Measurements from ENCODE around the gene RASSF7. TPM values are rescaled to one million over a fixed set of nuclear protein-coding genes. Genes with fewer than 3 reads are reported as not detected.

RASSF7 gene
- total RNA-seq, 2 donors from 2014 or later: 49.4 to 107 TPM

GRCh38 chr11:548700-549603 is 11.8 kb upstream of the RASSF7 start:
- no peak for DNase-seq (ENCODE audit: low spot score)
- Histone ChIP-seq H3K27ac (no peak overlapping the region), H3K4me1 (replicated peaks) (no peaks in the 10 kb centered on the region), H3K4me3 (no peak overlapping the region), H3K27me3 (replicated peaks; ENCODE audit: insufficient read depth) (no peaks in the 10 kb centered on the region), H3K9me3 (no peaks in the 10 kb centered on the region), H3K36me3 (no peaks in the 10 kb centered on the region)
- WGBS: 84% methylated on average over 30 of the region's 32 CpGs
- intact Hi-C loops (cut with DNase I): no loop called here
- no peak for TF ChIP-seq POLR2A (IDR thresholded peaks at IDR 0.05)
- no peak for TF ChIP-seq CTCF (IDR thresholded peaks at IDR 0.05)
- no peak for TF ChIP-seq POLR2AphosphoS5 (IDR thresholded peaks at IDR 0.05)

GRCh38 chr11:550021-550745 is 10.6 kb upstream of the RASSF7 start:
- intact Hi-C loops (cut with DNase I): no loop called here
- Histone ChIP-seq H3K36me3 (no peaks in the 10 kb centered on the region), H3K9me3 (no peaks in the 10 kb centered on the region), H3K4me3 (no peak overlapping the region), H3K27me3 (replicated peaks; ENCODE audit: insufficient read depth) (no peaks in the 10 kb centered on the region), H3K4me1 (replicated peaks) (peaks cover 8% of the 10 kb centered on the region), H3K27ac (no peak overlapping the region)
- TF ChIP-seq POLR2AphosphoS5 (IDR thresholded peaks at IDR 0.05) (no peak), CTCF (IDR thresholded peaks at IDR 0.05) (no peak), POLR2A (IDR thresholded peaks at IDR 0.05) (no peak)
- WGBS: 93% methylated on average over 25 of the region's 25 CpGs
- no peak for DNase-seq (ENCODE audit: low spot score)

GRCh38 chr11:550746-551085 is 10.1 kb upstream of the RASSF7 start:
- 84% methylated on average over 5 of the region's 5 CpGs for WGBS
- no peak for DNase-seq (ENCODE audit: low spot score)
- H3K9me3 ChIP-seq: no peaks in the 10 kb centered on the region
- H3K4me1 ChIP-seq (replicated peaks): peaks cover 12% of the 10 kb centered on the region
- no peak for TF ChIP-seq POLR2AphosphoS5 (IDR thresholded peaks at IDR 0.05)
- no peak for TF ChIP-seq CTCF (IDR thresholded peaks at IDR 0.05)
- no peak for TF ChIP-seq POLR2A (IDR thresholded peaks at IDR 0.05)
- no peak overlapping the region for H3K4me3 ChIP-seq
- no peaks in the 10 kb centered on the region for H3K27me3 ChIP-seq (replicated peaks; ENCODE audit: insufficient read depth)
- intact Hi-C loops (cut with DNase I): no loop called here
- H3K27ac ChIP-seq: no peak overlapping the region
- H3K36me3 ChIP-seq: no peaks in the 10 kb centered on the region

- 85% methylated on average over 15 of the region's 16 CpGs for WGBS
- no peak overlapping the region for H3K27ac ChIP-seq
- DNase-seq (ENCODE audit: low spot score): no peak
- peaks cover 12% of the 10 kb centered on the region for H3K4me1 ChIP-seq (replicated peaks)
- H3K27me3 ChIP-seq (replicated peaks; ENCODE audit: insufficient read depth): no peaks in the 10 kb centered on the region
- intact Hi-C loops (cut with DNase I): no loop called here
- H3K4me3 ChIP-seq: no peak overlapping the region
- no peaks in the 10 kb centered on the region for H3K36me3 ChIP-seq
- H3K9me3 ChIP-seq: no peaks in the 10 kb centered on the region
- TF ChIP-seq POLR2A (IDR thresholded peaks at IDR 0.05) (no peak), POLR2AphosphoS5 (IDR thresholded peaks at IDR 0.05) (no peak), CTCF (IDR thresholded peaks at IDR 0.05) (no peak)
These were observed 9.6 kb upstream of the RASSF7 start for GRCh38 chr11:551131-551530.
